Measurements from ENCODE around the gene PDE6D.

DNA sequence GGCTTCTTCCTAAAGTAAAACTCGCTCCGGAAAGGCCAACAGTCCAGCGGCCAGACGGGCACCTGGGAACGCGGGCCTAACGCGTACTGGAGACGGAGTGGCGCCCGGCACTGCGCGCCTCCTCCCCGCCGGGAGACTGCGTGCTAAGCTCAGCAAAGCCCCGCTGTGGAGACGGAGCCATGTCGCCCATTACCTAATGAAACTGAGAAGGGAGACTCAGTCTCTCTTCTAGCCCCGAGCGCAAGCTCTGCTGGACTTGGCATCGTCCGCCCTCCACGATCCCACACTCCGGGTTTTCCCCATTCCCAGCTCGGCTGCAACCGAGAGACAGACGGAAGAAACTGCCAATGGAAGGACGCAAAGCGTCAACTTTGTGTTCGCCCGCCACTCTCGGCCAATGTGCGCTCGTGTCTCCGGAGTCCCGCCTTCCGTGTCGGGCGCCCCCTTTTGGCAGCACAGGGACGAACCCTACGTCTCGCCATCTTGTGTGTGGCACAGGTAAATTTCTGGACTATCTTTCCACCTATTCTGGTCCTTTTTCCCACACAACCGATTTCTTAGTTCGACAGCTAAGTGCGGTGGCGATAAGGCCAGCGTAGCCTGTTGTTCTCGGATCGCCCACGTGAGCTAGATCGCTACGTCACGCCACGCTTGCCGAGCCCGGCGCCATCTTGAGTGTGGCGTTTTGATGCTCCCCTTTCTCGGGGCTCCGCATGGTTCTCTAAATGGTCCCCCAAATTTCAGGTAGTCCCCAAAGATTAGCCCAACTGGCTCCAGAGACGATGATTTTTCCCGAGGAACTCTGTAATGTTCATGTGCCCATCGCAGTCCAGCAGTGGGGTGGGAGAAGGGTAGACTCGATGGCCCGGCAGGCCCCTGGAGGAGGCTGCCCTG is 74.1 kb downstream of the PDE6D start:
- TF ChIP-seq TAF1 (IDR thresholded peaks at IDR 0.05; ENCODE audit: low read depth, low read length) (peak; percentile 100), POLR2A (IDR thresholded peaks at IDR 0.05; ENCODE audit: low read depth, low read length) (peak; percentile 86), POLR2AphosphoS5 (IDR thresholded peaks at IDR 0.05; ENCODE audit: low read depth, low read length) (peak; percentile 91), PAX5 (IDR thresholded peaks at IDR 0.05; ENCODE audit: insufficient read depth, low read length, severe bottlenecking) (no peak), SPI1 (IDR thresholded peaks at IDR 0.05; ENCODE audit: low read depth, low read length) (no peak)

Measured in GM12891 (cell line).